HepG2 (cell line): ENCODE results near the gene KDM4B. TPM values are rescaled to one million over a fixed set of nuclear protein-coding genes. Genes with fewer than 3 reads are reported as not detected.

Source experiments
- DPF2 ChIP-seq: sonication (generic); formaldehyde crosslinking; IDR thresholded peaks from 2 replicates; pipeline ENCODE4 v1.4.0; 2020; ENCODE audit warnings: mild to moderate bottlenecking, low read depth, missing genetic modification reagents, borderline replicate concordance
- ETV6 ChIP-seq: sonication (generic); formaldehyde crosslinking; conservative IDR thresholded peaks from 2 replicates; pipeline ENCODE4 v1.4.0; 2020; ENCODE audit warnings: missing genetic modification reagents
- GATAD2A ChIP-seq: IDR thresholded peaks from 2 replicates; pipeline ENCODE4 v1.6.1; 2016
- HNRNPH1 ChIP-seq: fragments of 200-400 bp; formaldehyde crosslinking; optimal IDR thresholded peaks from 2 replicates; pipeline ENCODE3; 2017; ENCODE audit warnings: mild to moderate bottlenecking, low read depth, low read length
- HNRNPK ChIP-seq: fragments of 200-400 bp; formaldehyde crosslinking; IDR thresholded peaks from 2 replicates; pipeline ENCODE4 v1.6.1; 2018; ENCODE audit warnings: low read length, low read depth, moderate library complexity, mild to moderate bottlenecking; ENCODE audit not compliant: poor library complexity, severe bottlenecking
- PRPF4 ChIP-seq: fragments of 200-400 bp; formaldehyde crosslinking; IDR thresholded peaks from 2 replicates; pipeline ENCODE4 v1.6.1; 2016; ENCODE audit warnings: low read length, low read depth; ENCODE audit not compliant: poor library complexity, severe bottlenecking
- PTBP1 ChIP-seq: fragments of 200-400 bp; formaldehyde crosslinking; IDR thresholded peaks from 2 replicates; pipeline ENCODE4 v1.6.1; 2018; ENCODE audit warnings: low read length, low read depth; ENCODE audit not compliant: poor library complexity, severe bottlenecking
- RARA ChIP-seq: IDR thresholded peaks from 2 replicates; pipeline ENCODE4 v1.6.1; 2016; ENCODE audit warnings: missing genetic modification reagents, missing compliant biosample characterization
- SAP130 ChIP-seq: IDR thresholded peaks from 2 replicates; pipeline ENCODE4 v1.6.1; 2016; ENCODE audit warnings: low read depth
- WIZ ChIP-seq: sonication (generic); formaldehyde crosslinking; IDR thresholded peaks from 2 replicates; pipeline ENCODE4 v1.5.1; 2020; ENCODE audit warnings: mild to moderate bottlenecking, missing genetic modification reagents
- ZNF451 ChIP-seq: sonication (generic); formaldehyde crosslinking; IDR thresholded peaks from 2 replicates; pipeline ENCODE4 v1.5.0; 2020; ENCODE audit warnings: mild to moderate bottlenecking, missing genetic modification reagents
- polyA plus RNA-seq, 8 experiments: library from polyadenylated mRNA; depleted of rRNA in 3 of 8; stranded (reverse) in 7 of 8; unstranded in 1 of 8; fragments of >200 nt; fragmentation: Illumina TruSeq in 4 of 8; extraction: Trizol in 4 of 8; gene quantifications; 2 replicates each; pipeline versions ENCODE4 v1.2.1 to v1.2.3, GENCODE V29; 2011 to 2016; ENCODE audit warnings: low read depth in 4 of 8, missing spikeins in 1 of 8, mixed read lengths in 1 of 8; ENCODE audit not compliant: insufficient read depth in 1 of 8
- total RNA-seq, 5 experiments: library from RNA; depleted of rRNA; stranded (reverse); fragments of >200 nt; fragmentation: Illumina TruSeq; extraction: Trizol; gene quantifications; 2 replicates each; pipeline ENCODE4 v1.2.3, GENCODE V29; 2016; ENCODE audit warnings: low read depth in 1 of 5
- TF ChIP-seq, protein P1 (sequence below): sonication (generic); formaldehyde crosslinking; IDR thresholded peaks from 2 replicates; pipeline ENCODE4 v1.4.0; 2020; ENCODE audit warnings: mild to moderate bottlenecking, missing genetic modification reagents
- TF ChIP-seq, protein P2 (sequence below): sonication (generic); formaldehyde crosslinking; IDR thresholded peaks from 2 replicates; pipeline ENCODE4 v1.4.0; 2020; ENCODE audit warnings: missing genetic modification reagents
- TF ChIP-seq, protein P3 (sequence below): sonication (generic); formaldehyde crosslinking; IDR thresholded peaks from 2 replicates; pipeline ENCODE4 v1.5.0; 2020; ENCODE audit warnings: missing genetic modification reagents
- TF ChIP-seq, protein P4 (sequence below): sonication (generic); formaldehyde crosslinking; IDR thresholded peaks from 2 replicates; pipeline ENCODE4 v1.4.0; 2020; ENCODE audit warnings: missing genetic modification reagents, mild to moderate bottlenecking, borderline replicate concordance
- TF ChIP-seq, protein P5 (sequence below): IDR thresholded peaks from 2 replicates; pipeline ENCODE4 v1.6.1; 2016; ENCODE audit warnings: low read depth, missing genetic modification reagents, missing compliant biosample characterization
- TF ChIP-seq, protein P6 (sequence below): IDR thresholded peaks from 2 replicates; pipeline ENCODE4 v1.6.1; 2016; ENCODE audit warnings: missing compliant biosample characterization, missing genetic modification reagents, borderline replicate concordance

KDM4B gene
- total and polyA plus RNA-seq, 2 of the 13 experiments (the other 11 are each of a cell fraction or from before 2014, with no cell fraction given): 4.9 to 14.6 TPM

DNA sequence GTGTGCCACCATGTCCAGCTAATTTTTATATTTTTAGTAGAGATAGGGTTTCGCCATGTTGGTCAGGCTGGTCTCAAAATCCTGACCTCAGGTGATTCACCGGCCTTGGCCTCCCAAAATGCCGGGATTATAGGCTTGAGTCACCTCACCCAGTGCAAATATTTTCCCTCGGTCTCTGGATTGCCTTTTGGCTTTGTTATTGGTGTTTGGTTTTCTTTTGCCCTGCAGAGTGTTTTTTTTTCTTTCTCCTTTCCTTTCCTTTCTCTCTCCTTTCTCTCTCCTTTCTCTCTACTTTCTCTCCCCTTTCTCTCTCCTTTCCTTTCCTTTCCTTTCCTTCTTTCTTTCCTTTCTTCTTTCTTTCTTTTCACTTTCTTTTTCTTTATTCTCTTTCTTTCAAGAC lies 33.2 kb downstream of the KDM4B start (continued):
- TF ChIP-seq RARA (CRISPR knock-in tag): peak; percentile 88
- TF ChIP-seq, protein P1, sequence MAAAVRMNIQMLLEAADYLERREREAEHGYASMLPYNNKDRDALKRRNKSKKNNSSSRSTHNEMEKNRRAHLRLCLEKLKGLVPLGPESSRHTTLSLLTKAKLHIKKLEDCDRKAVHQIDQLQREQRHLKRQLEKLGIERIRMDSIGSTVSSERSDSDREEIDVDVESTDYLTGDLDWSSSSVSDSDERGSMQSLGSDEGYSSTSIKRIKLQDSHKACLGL (CRISPR knock-in tag): no peak
- peak; percentile 72 for TF ChIP-seq SAP130 (CRISPR knock-in tag)
- TF ChIP-seq, protein P2, sequence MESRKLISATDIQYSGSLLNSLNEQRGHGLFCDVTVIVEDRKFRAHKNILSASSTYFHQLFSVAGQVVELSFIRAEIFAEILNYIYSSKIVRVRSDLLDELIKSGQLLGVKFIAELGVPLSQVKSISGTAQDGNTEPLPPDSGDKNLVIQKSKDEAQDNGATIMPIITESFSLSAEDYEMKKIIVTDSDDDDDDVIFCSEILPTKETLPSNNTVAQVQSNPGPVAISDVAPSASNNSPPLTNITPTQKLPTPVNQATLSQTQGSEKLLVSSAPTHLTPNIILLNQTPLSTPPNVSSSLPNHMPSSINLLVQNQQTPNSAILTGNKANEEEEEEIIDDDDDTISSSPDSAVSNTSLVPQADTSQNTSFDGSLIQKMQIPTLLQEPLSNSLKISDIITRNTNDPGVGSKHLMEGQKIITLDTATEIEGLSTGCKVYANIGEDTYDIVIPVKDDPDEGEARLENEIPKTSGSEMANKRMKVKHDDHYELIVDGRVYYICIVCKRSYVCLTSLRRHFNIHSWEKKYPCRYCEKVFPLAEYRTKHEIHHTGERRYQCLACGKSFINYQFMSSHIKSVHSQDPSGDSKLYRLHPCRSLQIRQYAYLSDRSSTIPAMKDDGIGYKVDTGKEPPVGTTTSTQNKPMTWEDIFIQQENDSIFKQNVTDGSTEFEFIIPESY (CRISPR knock-in tag): peak; percentile 48; the same call in 1 of the 2 replicates
- peak; percentile 77 for TF ChIP-seq GATAD2A (CRISPR knock-in tag)
- TF ChIP-seq PRPF4: no peak
- TF ChIP-seq WIZ (CRISPR knock-in tag): no peak
- TF ChIP-seq, protein P3, sequence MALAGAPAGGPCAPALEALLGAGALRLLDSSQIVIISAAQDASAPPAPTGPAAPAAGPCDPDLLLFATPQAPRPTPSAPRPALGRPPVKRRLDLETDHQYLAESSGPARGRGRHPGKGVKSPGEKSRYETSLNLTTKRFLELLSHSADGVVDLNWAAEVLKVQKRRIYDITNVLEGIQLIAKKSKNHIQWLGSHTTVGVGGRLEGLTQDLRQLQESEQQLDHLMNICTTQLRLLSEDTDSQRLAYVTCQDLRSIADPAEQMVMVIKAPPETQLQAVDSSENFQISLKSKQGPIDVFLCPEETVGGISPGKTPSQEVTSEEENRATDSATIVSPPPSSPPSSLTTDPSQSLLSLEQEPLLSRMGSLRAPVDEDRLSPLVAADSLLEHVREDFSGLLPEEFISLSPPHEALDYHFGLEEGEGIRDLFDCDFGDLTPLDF (CRISPR knock-in tag): no peak
- no peak for TF ChIP-seq ZNF451 (CRISPR knock-in tag)
- no peak for TF ChIP-seq HNRNPH1
- TF ChIP-seq, protein P4, sequence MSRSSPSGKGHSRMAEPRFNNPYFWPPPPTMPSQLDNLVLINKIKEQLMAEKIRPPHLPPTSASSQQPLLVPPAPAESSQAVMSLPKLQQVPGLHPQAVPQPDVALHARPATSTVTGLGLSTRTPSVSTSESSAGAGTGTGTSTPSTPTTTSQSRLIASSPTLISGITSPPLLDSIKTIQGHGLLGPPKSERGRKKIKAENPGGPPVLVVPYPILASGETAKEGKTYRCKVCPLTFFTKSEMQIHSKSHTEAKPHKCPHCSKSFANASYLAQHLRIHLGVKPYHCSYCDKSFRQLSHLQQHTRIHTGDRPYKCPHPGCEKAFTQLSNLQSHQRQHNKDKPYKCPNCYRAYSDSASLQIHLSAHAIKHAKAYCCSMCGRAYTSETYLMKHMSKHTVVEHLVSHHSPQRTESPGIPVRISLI: peak; percentile 84
- TF ChIP-seq HNRNPK: no peak
- TF ChIP-seq, protein P5, sequence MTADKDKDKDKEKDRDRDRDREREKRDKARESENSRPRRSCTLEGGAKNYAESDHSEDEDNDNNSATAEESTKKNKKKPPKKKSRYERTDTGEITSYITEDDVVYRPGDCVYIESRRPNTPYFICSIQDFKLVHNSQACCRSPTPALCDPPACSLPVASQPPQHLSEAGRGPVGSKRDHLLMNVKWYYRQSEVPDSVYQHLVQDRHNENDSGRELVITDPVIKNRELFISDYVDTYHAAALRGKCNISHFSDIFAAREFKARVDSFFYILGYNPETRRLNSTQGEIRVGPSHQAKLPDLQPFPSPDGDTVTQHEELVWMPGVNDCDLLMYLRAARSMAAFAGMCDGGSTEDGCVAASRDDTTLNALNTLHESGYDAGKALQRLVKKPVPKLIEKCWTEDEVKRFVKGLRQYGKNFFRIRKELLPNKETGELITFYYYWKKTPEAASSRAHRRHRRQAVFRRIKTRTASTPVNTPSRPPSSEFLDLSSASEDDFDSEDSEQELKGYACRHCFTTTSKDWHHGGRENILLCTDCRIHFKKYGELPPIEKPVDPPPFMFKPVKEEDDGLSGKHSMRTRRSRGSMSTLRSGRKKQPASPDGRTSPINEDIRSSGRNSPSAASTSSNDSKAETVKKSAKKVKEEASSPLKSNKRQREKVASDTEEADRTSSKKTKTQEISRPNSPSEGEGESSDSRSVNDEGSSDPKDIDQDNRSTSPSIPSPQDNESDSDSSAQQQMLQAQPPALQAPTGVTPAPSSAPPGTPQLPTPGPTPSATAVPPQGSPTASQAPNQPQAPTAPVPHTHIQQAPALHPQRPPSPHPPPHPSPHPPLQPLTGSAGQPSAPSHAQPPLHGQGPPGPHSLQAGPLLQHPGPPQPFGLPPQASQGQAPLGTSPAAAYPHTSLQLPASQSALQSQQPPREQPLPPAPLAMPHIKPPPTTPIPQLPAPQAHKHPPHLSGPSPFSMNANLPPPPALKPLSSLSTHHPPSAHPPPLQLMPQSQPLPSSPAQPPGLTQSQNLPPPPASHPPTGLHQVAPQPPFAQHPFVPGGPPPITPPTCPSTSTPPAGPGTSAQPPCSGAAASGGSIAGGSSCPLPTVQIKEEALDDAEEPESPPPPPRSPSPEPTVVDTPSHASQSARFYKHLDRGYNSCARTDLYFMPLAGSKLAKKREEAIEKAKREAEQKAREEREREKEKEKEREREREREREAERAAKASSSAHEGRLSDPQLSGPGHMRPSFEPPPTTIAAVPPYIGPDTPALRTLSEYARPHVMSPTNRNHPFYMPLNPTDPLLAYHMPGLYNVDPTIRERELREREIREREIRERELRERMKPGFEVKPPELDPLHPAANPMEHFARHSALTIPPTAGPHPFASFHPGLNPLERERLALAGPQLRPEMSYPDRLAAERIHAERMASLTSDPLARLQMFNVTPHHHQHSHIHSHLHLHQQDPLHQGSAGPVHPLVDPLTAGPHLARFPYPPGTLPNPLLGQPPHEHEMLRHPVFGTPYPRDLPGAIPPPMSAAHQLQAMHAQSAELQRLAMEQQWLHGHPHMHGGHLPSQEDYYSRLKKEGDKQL: no peak
- TF ChIP-seq PTBP1: no peak
- TF ChIP-seq, protein P6, sequence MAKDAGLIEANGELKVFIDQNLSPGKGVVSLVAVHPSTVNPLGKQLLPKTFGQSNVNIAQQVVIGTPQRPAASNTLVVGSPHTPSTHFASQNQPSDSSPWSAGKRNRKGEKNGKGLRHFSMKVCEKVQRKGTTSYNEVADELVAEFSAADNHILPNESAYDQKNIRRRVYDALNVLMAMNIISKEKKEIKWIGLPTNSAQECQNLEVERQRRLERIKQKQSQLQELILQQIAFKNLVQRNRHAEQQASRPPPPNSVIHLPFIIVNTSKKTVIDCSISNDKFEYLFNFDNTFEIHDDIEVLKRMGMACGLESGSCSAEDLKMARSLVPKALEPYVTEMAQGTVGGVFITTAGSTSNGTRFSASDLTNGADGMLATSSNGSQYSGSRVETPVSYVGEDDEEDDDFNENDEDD (CRISPR knock-in tag): no peak
- peak; percentile 72; the same call in 1 of the 2 replicates for TF ChIP-seq DPF2 (CRISPR knock-in tag)
- TF ChIP-seq ETV6 (CRISPR knock-in tag): no peak
